ENCODE data around the gene NUMB. TPM values are rescaled to one million over a fixed set of nuclear protein-coding genes. Genes with fewer than 3 reads are reported as not detected.

The NUMB gene
- polyA plus RNA-seq, 1 donor = 88.3 TPM

GRCh38 chr14:73280903-73281302 is 177.4 kb downstream of the NUMB start:
- DNase-seq = no peak
- no CpG with 5 or more reads among the region's 5 CpGs for WGBS (ENCODE audit: insufficient coverage, low lambda C conversion rate)

GRCh38 chr14:73277376-73277775 is 181.0 kb downstream of the NUMB start:
- Histone ChIP-seq H3K4me3 (ENCODE audit: low read length) (no peak overlapping the region), H3K27me3 (ENCODE audit: control insufficient read depth, insufficient read depth, low read length) (no peaks in the 10 kb centered on the region), H3K9me3 (ENCODE audit: control insufficient read depth, low read depth, low read length) (no peaks in the 10 kb centered on the region), H3K4me1 (ENCODE audit: control insufficient read depth, insufficient read depth, low read length) (no peaks in the 10 kb centered on the region), H3K27ac (ENCODE audit: low read length) (no peak overlapping the region), H3K36me3 (ENCODE audit: control insufficient read depth, insufficient read depth, low read length) (peaks cover 71% of the 10 kb centered on the region)
- DNase-seq = no peak
- WGBS (ENCODE audit: insufficient coverage, low lambda C conversion rate) = no CpG with 5 or more reads among the region's 2 CpGs

More at GRCh38 chr14:73280903-73281302, 177.4 kb downstream of the NUMB start:
- Histone ChIP-seq H3K36me3 (ENCODE audit: control insufficient read depth, insufficient read depth, low read length) (peaks cover 78% of the 10 kb centered on the region), H3K27ac (ENCODE audit: low read length) (no peak overlapping the region), H3K4me1 (ENCODE audit: control insufficient read depth, insufficient read depth, low read length) (no peaks in the 10 kb centered on the region), H3K9me3 (ENCODE audit: control insufficient read depth, low read depth, low read length) (no peaks in the 10 kb centered on the region), H3K27me3 (ENCODE audit: control insufficient read depth, insufficient read depth, low read length) (no peaks in the 10 kb centered on the region), H3K4me3 (ENCODE audit: low read length) (no peak overlapping the region)

DNA sequence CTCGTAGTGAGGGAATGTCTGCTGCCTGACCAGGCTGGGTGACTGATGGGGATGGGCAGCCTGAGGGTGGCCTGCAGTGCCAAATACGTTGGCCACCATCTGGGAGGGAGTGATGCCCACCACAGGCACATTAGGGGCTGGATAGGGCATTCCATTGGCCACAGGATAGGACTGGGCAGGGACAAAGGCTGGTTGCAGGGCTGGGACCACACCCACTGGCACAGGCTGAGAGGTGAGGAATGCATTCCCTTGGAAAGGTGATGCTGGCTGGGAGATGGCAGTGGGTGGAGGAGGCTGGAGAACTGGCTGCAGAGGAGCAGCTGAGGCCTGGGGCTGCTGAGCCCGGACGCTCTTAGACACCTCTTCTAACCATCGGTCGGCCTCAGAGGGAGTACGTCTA is 181.5 kb downstream of the NUMB start:
- DNase-seq = no peak
- no CpG with 5 or more reads among the region's 7 CpGs for WGBS (ENCODE audit: insufficient coverage, low lambda C conversion rate)
- H3K36me3 ChIP-seq (ENCODE audit: control insufficient read depth, insufficient read depth, low read length) = peaks cover 68% of the 10 kb centered on the region

DNA sequence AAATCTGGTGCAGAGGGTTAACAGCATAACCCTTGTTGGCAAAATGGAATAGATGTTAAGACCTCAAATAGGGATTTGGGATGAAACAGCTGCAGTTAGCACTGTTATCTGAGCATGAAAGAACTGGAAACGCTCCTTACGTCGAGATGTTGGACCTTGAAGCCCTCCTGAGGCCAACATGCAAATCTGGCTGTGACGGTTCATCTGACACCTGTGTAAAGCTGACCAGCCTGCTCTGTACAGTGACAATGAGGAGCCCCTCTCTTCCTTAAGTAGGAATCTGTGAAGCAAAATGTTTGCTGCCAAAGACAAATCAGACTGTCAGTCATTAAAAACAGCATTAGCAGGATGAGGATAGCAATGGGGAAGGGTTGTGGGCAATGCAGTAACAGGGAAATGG is 184.5 kb downstream of the NUMB start:
- no peak overlapping the region for H3K27ac ChIP-seq (ENCODE audit: low read length)
- H3K36me3 ChIP-seq (ENCODE audit: control insufficient read depth, insufficient read depth, low read length) = peaks cover 63% of the 10 kb centered on the region
- no peaks in the 10 kb centered on the region for H3K9me3 ChIP-seq (ENCODE audit: control insufficient read depth, low read depth, low read length)
- DNase-seq = no peak
- no CpG with 5 or more reads among the region's 4 CpGs for WGBS (ENCODE audit: insufficient coverage, low lambda C conversion rate)
- no peaks in the 10 kb centered on the region for H3K4me1 ChIP-seq (ENCODE audit: control insufficient read depth, insufficient read depth, low read length)
- H3K27me3 ChIP-seq (ENCODE audit: control insufficient read depth, insufficient read depth, low read length) = no peaks in the 10 kb centered on the region
- no peak overlapping the region for H3K4me3 ChIP-seq (ENCODE audit: low read length)

More for the DNA sequence above, 181.5 kb downstream of the NUMB start:
- H3K27me3 ChIP-seq (ENCODE audit: control insufficient read depth, insufficient read depth, low read length) = no peaks in the 10 kb centered on the region
- no peaks in the 10 kb centered on the region for H3K4me1 ChIP-seq (ENCODE audit: control insufficient read depth, insufficient read depth, low read length)
- no peak overlapping the region for H3K4me3 ChIP-seq (ENCODE audit: low read length)
- no peaks in the 10 kb centered on the region for H3K9me3 ChIP-seq (ENCODE audit: control insufficient read depth, low read depth, low read length)
- no peak overlapping the region for H3K27ac ChIP-seq (ENCODE audit: low read length)

GRCh38 chr14:73272393-73272792 is 186.0 kb downstream of the NUMB start:
- no CpG with 5 or more reads among the region's 6 CpGs for WGBS (ENCODE audit: insufficient coverage, low lambda C conversion rate)
- Histone ChIP-seq H3K4me1 (ENCODE audit: control insufficient read depth, insufficient read depth, low read length) (no peaks in the 10 kb centered on the region), H3K9me3 (ENCODE audit: control insufficient read depth, low read depth, low read length) (no peaks in the 10 kb centered on the region), H3K4me3 (ENCODE audit: low read length) (no peak overlapping the region), H3K27ac (ENCODE audit: low read length) (no peak overlapping the region), H3K36me3 (ENCODE audit: control insufficient read depth, insufficient read depth, low read length) (peaks cover 66% of the 10 kb centered on the region), H3K27me3 (ENCODE audit: control insufficient read depth, insufficient read depth, low read length) (no peaks in the 10 kb centered on the region)
- no peak for DNase-seq

- Histone ChIP-seq H3K27me3 (ENCODE audit: control insufficient read depth, insufficient read depth, low read length) (no peaks in the 10 kb centered on the region), H3K4me3 (ENCODE audit: low read length) (peak overlapping the region; percentile 11), H3K36me3 (ENCODE audit: control insufficient read depth, insufficient read depth, low read length) (peaks cover 69% of the 10 kb centered on the region), H3K9me3 (ENCODE audit: control insufficient read depth, low read depth, low read length) (no peaks in the 10 kb centered on the region), H3K27ac (ENCODE audit: low read length) (no peak overlapping the region), H3K4me1 (ENCODE audit: control insufficient read depth, insufficient read depth, low read length) (peaks cover 5% of the 10 kb centered on the region)
- WGBS (ENCODE audit: insufficient coverage, low lambda C conversion rate) = no CpG with 5 or more reads among the region's 48 CpGs
- peak in 1 of 2 donors; percentile 36 for DNase-seq
Measured at GRCh38 chr14:73269729-73270531, 188.4 kb downstream of the NUMB start.

- WGBS (ENCODE audit: insufficient coverage, low lambda C conversion rate) = no CpG with 5 or more reads among the region's 6 CpGs
- no peak for DNase-seq
- H3K27me3 ChIP-seq (ENCODE audit: control insufficient read depth, insufficient read depth, low read length) = no peaks in the 10 kb centered on the region
- peaks cover 66% of the 10 kb centered on the region for H3K36me3 ChIP-seq (ENCODE audit: control insufficient read depth, insufficient read depth, low read length)
- no peak overlapping the region for H3K27ac ChIP-seq (ENCODE audit: low read length)
- H3K4me1 ChIP-seq (ENCODE audit: control insufficient read depth, insufficient read depth, low read length) = peaks cover 24% of the 10 kb centered on the region
- H3K4me3 ChIP-seq (ENCODE audit: low read length) = no peak overlapping the region
- H3K9me3 ChIP-seq (ENCODE audit: control insufficient read depth, low read depth, low read length) = no peaks in the 10 kb centered on the region
Measured at GRCh38 chr14:73267474-73267873, 190.9 kb downstream of the NUMB start.

DNA sequence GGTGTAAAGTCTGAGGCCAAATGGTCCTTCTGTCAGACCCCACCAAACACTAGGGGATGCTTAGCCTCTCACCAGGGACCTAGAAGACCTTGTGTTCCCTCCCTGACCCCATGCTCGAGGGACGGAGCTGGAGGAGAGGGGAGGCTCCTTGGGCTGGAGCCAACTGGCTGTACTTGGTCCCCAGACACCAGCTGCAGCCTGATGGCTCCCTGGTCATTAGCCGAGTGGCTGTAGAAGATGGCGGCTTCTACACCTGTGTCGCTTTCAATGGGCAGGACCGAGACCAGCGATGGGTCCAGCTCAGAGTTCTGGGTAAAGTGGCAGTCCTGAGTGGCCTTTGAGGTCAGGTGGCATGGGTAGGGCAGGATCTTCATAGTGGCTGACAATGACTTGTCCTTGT is 192.0 kb downstream of the NUMB start:
- no CpG with 5 or more reads among the region's 7 CpGs for WGBS (ENCODE audit: insufficient coverage, low lambda C conversion rate)
- Histone ChIP-seq H3K4me3 (ENCODE audit: low read length) (no peak overlapping the region), H3K27ac (ENCODE audit: low read length) (no peak overlapping the region), H3K9me3 (ENCODE audit: control insufficient read depth, low read depth, low read length) (no peaks in the 10 kb centered on the region), H3K27me3 (ENCODE audit: control insufficient read depth, insufficient read depth, low read length) (no peaks in the 10 kb centered on the region), H3K4me1 (ENCODE audit: control insufficient read depth, insufficient read depth, low read length) (peaks cover 24% of the 10 kb centered on the region), H3K36me3 (ENCODE audit: control insufficient read depth, insufficient read depth, low read length) (peaks cover 69% of the 10 kb centered on the region)
- no peak for DNase-seq

DNA sequence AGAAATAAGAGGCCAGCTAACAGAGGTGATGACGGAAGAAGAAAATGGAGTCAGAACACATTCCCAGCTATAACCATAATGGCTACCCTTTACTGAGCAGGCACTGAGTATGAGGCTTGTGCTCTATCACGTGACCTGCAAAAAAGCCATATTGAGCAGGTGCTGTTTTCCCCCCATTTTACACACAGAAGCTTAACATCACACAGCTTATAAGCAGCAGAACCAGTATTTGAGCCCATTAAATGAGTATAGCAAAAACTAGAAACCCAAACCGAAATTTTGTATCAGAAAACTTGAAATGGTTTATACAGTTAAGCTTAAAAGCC is 192.7 kb downstream of the NUMB start:
- Histone ChIP-seq H3K27ac (ENCODE audit: low read length) (no peak overlapping the region), H3K4me3 (ENCODE audit: low read length) (no peak overlapping the region), H3K9me3 (ENCODE audit: control insufficient read depth, low read depth, low read length) (no peaks in the 10 kb centered on the region), H3K4me1 (ENCODE audit: control insufficient read depth, insufficient read depth, low read length) (peaks cover 24% of the 10 kb centered on the region), H3K27me3 (ENCODE audit: control insufficient read depth, insufficient read depth, low read length) (no peaks in the 10 kb centered on the region), H3K36me3 (ENCODE audit: control insufficient read depth, insufficient read depth, low read length) (peaks cover 71% of the 10 kb centered on the region)
- DNase-seq = no peak
- 100% methylated on average over 1 of the region's 3 CpGs for WGBS (ENCODE audit: insufficient coverage, low lambda C conversion rate)

DNA sequence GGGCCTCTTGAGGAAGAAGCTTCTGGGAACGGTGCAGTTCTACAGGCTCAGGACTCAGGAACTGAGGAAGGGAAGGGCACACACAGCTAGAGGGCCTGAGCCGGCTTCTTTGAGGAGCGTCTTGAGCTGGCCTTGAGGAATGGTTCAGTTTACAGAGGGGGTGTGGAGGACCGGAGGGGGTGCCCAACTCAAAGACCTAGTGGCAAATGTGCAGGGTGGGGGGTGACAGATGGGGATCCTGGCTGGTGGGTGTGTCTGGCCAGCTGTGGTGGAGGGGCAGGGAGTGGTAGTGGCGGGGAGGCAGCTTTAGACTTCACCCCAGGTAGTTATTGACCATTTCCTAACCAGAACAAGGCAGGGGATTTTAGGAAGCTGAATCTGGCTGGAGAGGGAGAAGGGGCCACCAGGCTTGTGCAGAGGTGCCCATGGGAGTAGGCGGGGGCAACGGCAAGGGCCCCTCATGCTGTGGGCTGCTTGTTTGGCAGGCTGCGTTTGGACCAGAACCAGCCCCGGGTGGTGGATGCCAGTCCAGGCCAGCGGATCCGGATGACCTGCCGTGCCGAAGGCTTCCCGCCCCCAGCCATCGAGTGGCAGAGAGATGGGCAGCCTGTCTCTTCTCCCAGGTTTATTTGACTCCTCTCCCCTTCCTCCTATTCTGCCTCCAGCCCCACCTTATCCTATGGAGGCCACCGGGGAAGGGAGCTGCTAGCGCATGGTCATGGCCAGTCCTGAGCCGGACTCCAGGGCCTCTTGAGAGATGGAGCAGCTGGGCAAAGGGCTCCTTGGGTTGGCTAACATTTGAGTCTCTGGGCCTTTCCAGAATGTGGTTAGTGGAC is 193.2 kb downstream of the NUMB start:
- no peak overlapping the region for H3K4me3 ChIP-seq (ENCODE audit: low read length)
- peak overlapping the region; percentile 58 for H3K27ac ChIP-seq (ENCODE audit: low read length)
- no peaks in the 10 kb centered on the region for H3K27me3 ChIP-seq (ENCODE audit: control insufficient read depth, insufficient read depth, low read length)
- peak in 1 of 2 donors; percentile 23 for DNase-seq
- no peaks in the 10 kb centered on the region for H3K9me3 ChIP-seq (ENCODE audit: control insufficient read depth, low read depth, low read length)
- peaks cover 72% of the 10 kb centered on the region for H3K36me3 ChIP-seq (ENCODE audit: control insufficient read depth, insufficient read depth, low read length)
- H3K4me1 ChIP-seq (ENCODE audit: control insufficient read depth, insufficient read depth, low read length) = peaks cover 24% of the 10 kb centered on the region
- no CpG with 5 or more reads among the region's 18 CpGs for WGBS (ENCODE audit: insufficient coverage, low lambda C conversion rate)

Measured in large intestine (tissue), 3 donors.